Lower leg skin (tissue), 4 donors: Measurements from ENCODE around the gene TMEM131L. TPM values are rescaled to one million over a fixed set of nuclear protein-coding genes. Genes with fewer than 3 reads are reported as not detected.
"Not testable (repeated sequence)": the region's sequence is repeated elsewhere in the genome, so short reads cannot be mapped to it uniquely, and the experiment has no call there.

Source experiments
- DNase-seq, 2 donors: peaks; one replicate each; pipeline ENCODE4 v3.0.0-alpha.2; 2019; ENCODE audit warnings: low spot score in 2 of 2
- H3K4me3 ChIP-seq: fragments of 200-600 bp; sonication (generic); 2 replicates; pipeline ENCODE4 v1.5.1; 2017; ENCODE audit warnings: mild to moderate bottlenecking, low read depth; ENCODE audit not compliant: poor library complexity, severe bottlenecking
- POLR2A ChIP-seq, 2 donors: fragments of 450-650 bp; IDR thresholded peaks; one replicate each; pipeline ENCODE4 v1.6.1; 2016 to 2017; ENCODE audit warnings: antibody characterized with exemption in 2 of 2, mild to moderate bottlenecking in 1 of 2, moderate library complexity in 1 of 2
- WGBS, 2 donors: methylation state at CpG; one replicate each; pipeline ENCODE4 v1.1.5; 2018; 5-methylcytosine and 5-hydroxymethylcytosine counted together
- intact Hi-C: fragments of 100-400 bp; cut with DNase I; formaldehyde crosslinking; loops from one replicate; pipeline ENCODE4 v1.15.0; 2023; ENCODE audit warnings: low total_unique reads
- total RNA-seq, 4 donors: library from RNA; depleted of rRNA; stranded (reverse); fragments of >200 nt; gene quantifications; one replicate each; pipeline ENCODE4 v1.1.0, GENCODE V29; 2016
- TF ChIP-seq, protein P1 (sequence below), 3 donors: fragments of 450-650 bp; IDR thresholded peaks; one replicate each; pipeline ENCODE4 v1.5.1; 2016; ENCODE audit warnings: antibody characterized with exemption in 3 of 3, mild to moderate bottlenecking in 3 of 3, moderate library complexity in 2 of 3

TMEM131L gene
- 10 to 100 TPM in 3 of 4 donors, 1 to 10 TPM in 1; 8.3 to 15.9 (median 12.1) TPM for total RNA-seq

DNA sequence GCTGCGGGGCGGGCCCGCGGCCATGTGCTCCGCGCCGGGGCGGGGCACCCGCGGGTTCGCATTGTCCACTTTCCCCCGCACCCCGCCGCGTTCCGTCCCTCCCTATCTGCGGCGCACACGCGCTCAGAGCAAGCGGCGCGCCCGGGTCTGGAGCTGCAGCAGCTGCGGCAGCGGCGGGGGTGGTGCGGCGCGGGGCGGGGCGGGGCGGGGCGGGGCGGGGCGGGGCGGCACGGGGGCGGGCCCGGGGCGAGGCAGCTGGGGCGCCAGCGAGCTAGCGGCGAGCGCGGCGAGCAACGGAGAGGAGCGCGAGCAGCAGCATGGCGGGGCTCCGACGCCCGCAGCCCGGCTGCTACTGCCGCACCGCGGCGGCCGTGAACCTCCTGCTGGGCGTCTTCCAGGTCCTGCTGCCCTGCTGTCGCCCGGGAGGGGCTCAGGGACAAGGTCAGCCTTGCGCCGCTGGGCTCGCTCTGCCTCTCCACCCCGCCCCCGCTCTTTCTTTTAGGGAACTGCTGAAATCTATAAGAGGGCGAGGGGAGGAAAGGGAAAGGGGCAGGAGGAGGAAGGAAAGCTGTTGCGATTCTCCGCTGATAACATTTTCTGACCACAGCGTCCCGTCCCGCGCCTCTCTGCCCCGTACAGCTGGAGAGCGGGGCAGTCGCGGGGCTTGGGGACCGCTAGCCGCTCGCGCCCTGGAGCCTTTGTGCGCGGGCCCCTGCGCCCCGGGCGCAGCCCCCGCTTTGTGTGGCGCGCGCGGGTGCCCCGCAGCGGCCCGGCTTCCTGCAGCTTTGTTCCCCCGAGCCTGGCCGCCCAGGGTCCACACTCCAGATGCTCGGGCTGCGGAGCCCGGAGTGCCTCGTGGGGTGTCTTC, at the start of gene TMEM131L:
TMEM131L (plus strand) TSS at position 280 of the 868 bp plus-strand sequence; CDS start at position 318, 38 bp downstream.
- intact Hi-C loops: no loop called here
- 0 to 1% methylated on average over 34 to 65 of the region's 103 CpGs for WGBS, 2 donors
- peak within 1 kb of the TSS; percentile 84 for H3K4me3 ChIP-seq
- peak; percentile 45 to 90 for DNase-seq
- TF ChIP-seq, protein P1, sequence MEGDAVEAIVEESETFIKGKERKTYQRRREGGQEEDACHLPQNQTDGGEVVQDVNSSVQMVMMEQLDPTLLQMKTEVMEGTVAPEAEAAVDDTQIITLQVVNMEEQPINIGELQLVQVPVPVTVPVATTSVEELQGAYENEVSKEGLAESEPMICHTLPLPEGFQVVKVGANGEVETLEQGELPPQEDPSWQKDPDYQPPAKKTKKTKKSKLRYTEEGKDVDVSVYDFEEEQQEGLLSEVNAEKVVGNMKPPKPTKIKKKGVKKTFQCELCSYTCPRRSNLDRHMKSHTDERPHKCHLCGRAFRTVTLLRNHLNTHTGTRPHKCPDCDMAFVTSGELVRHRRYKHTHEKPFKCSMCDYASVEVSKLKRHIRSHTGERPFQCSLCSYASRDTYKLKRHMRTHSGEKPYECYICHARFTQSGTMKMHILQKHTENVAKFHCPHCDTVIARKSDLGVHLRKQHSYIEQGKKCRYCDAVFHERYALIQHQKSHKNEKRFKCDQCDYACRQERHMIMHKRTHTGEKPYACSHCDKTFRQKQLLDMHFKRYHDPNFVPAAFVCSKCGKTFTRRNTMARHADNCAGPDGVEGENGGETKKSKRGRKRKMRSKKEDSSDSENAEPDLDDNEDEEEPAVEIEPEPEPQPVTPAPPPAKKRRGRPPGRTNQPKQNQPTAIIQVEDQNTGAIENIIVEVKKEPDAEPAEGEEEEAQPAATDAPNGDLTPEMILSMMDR (IDR thresholded peaks at IDR 0.05): no peak
- TF ChIP-seq POLR2A (IDR thresholded peaks at IDR 0.05): no peak

DNA sequence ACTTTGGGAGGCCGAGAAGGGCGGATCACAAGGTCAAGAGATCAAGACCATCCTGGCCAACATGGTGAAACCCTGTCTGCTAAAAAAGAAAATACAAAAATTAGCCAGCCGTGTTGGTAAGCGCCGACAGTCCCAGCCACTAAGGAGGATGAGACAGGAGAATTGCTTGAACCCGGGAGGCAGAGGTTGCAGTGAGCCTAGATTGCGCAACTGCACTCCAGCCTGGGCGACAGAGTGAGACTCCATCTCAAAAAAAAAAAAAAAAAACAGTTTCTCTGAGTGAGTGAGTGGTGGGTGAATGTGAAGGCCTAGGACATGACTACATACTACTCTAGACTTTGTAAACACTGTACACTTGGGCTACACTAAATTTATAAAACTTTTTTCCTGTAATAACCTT, 49.7 kb upstream of the TMEM131L start:
- not testable (repeated sequence) for DNase-seq, H3K4me3 ChIP-seq
- intact Hi-C loops: loop anchor here (2.0 kb wide), 1 partner anchor 54 kb away; no protein-coding TSS in a partner anchor
- WGBS, 2 donors: 84 to 92% methylated on average over 8 of the region's 8 CpGs

DNA sequence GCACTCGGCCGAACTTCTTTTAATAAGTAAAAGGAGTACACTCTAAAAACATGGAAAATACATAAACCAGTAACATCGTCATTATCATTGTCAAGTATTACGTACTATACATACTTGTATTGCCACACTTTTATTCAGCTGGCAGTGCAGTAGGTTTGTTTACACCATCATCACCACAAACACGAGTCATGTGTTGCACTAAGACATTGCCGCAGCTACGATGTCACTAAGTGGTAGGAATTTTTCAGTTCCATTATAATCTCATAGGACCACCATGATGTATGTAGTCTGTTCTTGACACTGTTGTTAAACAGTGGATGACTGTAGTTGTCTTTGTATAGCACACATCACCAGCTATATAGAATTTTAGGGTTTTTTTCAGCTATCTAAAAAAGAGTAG, 48.0 kb upstream of the TMEM131L start:
- intact Hi-C loops: no loop called here
- H3K4me3 ChIP-seq: no peak overlapping the region
- WGBS, 2 donors: 91 to 95% methylated on average over 7 of the region's 7 CpGs
- no peak for DNase-seq
- no peak for TF ChIP-seq POLR2A (IDR thresholded peaks at IDR 0.05)
- TF ChIP-seq, protein P1 (IDR thresholded peaks at IDR 0.05): no peak

GRCh38 chr4:153418558-153418957, 47.6 kb upstream of the TMEM131L start:
- intact Hi-C loops: no loop called here
- TF ChIP-seq POLR2A (IDR thresholded peaks at IDR 0.05): no peak
- TF ChIP-seq, protein P1 (IDR thresholded peaks at IDR 0.05): no peak
- H3K4me3 ChIP-seq: no peak overlapping the region
- DNase-seq: no peak
- 58 to 65% methylated on average over 3 of the region's 3 CpGs for WGBS, 2 donors

DNA sequence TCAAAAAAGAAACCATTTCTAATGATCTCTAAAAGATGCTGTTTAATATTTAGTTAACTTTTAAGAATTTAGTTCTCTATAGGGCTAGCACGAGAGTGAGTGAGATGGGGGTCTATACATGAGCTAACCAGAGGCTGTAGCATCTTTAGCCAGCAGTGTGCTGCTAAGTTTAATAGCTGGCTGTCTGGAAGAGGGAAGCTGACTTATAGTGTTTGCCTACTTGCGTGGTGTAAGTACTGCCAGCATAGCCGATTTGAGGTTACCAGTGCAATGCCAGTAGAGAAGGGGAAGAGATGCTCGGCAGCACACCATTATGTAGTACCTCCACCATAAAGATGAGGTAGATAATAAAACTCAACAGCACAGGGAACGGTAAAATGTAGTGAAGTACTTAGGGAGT, 47.1 kb upstream of the TMEM131L start:
- TF ChIP-seq, protein P1 (IDR thresholded peaks at IDR 0.05): no peak
- no peak for TF ChIP-seq POLR2A (IDR thresholded peaks at IDR 0.05)
- no peak overlapping the region for H3K4me3 ChIP-seq
- no peak for DNase-seq
- intact Hi-C loops: no loop called here
- 76 to 89% methylated on average over 5 of the region's 5 CpGs for WGBS, 2 donors

GRCh38 chr4:153419673-153420278, 46.4 kb upstream of the TMEM131L start:
- no peak for DNase-seq
- no peak overlapping the region for H3K4me3 ChIP-seq
- TF ChIP-seq, protein P1 (IDR thresholded peaks at IDR 0.05): no peak
- no peak for TF ChIP-seq POLR2A (IDR thresholded peaks at IDR 0.05)
- intact Hi-C loops: no loop called here
- WGBS, 2 donors: 83 to 87% methylated on average over 9 of the region's 9 CpGs
